HepG2 (cell line): ENCODE data around the gene NPDC1. TPM values are rescaled to one million over a fixed set of nuclear protein-coding genes. Genes with fewer than 3 reads are reported as not detected.
A peak's percentile ranks its signal among the peaks of the same experiment; 100 is the strongest.

Source experiments
- BCL3 ChIP-seq: sonication (generic); formaldehyde crosslinking; IDR thresholded peaks from 2 replicates; pipeline ENCODE4 v1.5.1; 2020; ENCODE audit warnings: mild to moderate bottlenecking, missing genetic modification reagents, moderate library complexity
- BCL6 ChIP-seq: IDR thresholded peaks from 2 replicates; pipeline ENCODE4 v1.6.1; 2016; ENCODE audit warnings: missing genetic modification reagents, missing compliant biosample characterization
- CHD2 ChIP-seq: IDR thresholded peaks from 2 replicates; pipeline ENCODE4 v1.6.1; 2011; ENCODE audit warnings: low read depth, low read length, improper control_type of control experiment
- FOXK1 ChIP-seq: sonication (generic); formaldehyde crosslinking; IDR thresholded peaks from 2 replicates; pipeline ENCODE4 v1.4.0; 2020; ENCODE audit warnings: low read depth, missing genetic modification reagents, borderline replicate concordance
- GABPB1 ChIP-seq: IDR thresholded peaks from 2 replicates; pipeline ENCODE4 v1.6.1; 2016; ENCODE audit warnings: mild to moderate bottlenecking, missing genetic modification reagents, moderate library complexity, missing compliant biosample characterization
- HDAC2 ChIP-seq: sonication (generic); formaldehyde crosslinking; IDR thresholded peaks from 2 replicates; pipeline ENCODE4 v1.4.0; 2020; ENCODE audit warnings: missing genetic modification reagents
- HINFP ChIP-seq: sonication (generic); formaldehyde crosslinking; IDR thresholded peaks from 2 replicates; pipeline ENCODE4 v1.4.0; 2020; ENCODE audit warnings: low read depth, mild to moderate bottlenecking, missing genetic modification reagents
- HMGA1 ChIP-seq: sonication (generic); formaldehyde crosslinking; conservative IDR thresholded peaks from 2 replicates; pipeline ENCODE4 v1.4.0; 2020; ENCODE audit warnings: missing genetic modification reagents
- ISX ChIP-seq: sonication (generic); formaldehyde crosslinking; conservative IDR thresholded peaks from 2 replicates; pipeline ENCODE4 v1.5.0; 2020; ENCODE audit warnings: missing genetic modification reagents
- MBD4 ChIP-seq: IDR thresholded peaks from 2 replicates; pipeline ENCODE4 v1.6.1; 2012; ENCODE audit warnings: low read length, inconsistent platforms, borderline replicate concordance
- MEIS2 ChIP-seq: sonication (generic); formaldehyde crosslinking; IDR thresholded peaks from 2 replicates; pipeline ENCODE4 v1.9.0; 2021; ENCODE audit warnings: mild to moderate bottlenecking, missing genetic modification reagents
- MXD3 ChIP-seq: IDR thresholded peaks from 2 replicates; pipeline ENCODE4 v1.6.1; 2016; ENCODE audit warnings: mild to moderate bottlenecking, missing biosample characterization, missing genetic modification reagents
- NPAS2 ChIP-seq: sonication (generic); formaldehyde crosslinking; IDR thresholded peaks from 2 replicates; pipeline ENCODE4 v1.8.0; 2022; ENCODE audit warnings: mild to moderate bottlenecking, missing genetic modification reagents, borderline replicate concordance
- PAF1 ChIP-seq: IDR thresholded peaks from 2 replicates; pipeline ENCODE4 v1.6.1; 2016; ENCODE audit warnings: missing genetic modification reagents, missing compliant biosample characterization
- POLR2AphosphoS2 ChIP-seq: IDR thresholded peaks from 2 replicates; pipeline ENCODE4 v1.6.1; 2011; ENCODE audit warnings: low read depth, low read length, improper control_type of control experiment
- SMARCC2 ChIP-seq: fragments of 450-650 bp; IDR thresholded peaks from 2 replicates; pipeline ENCODE4 v1.6.1; 2017; ENCODE audit warnings: antibody characterized with exemption, mild to moderate bottlenecking
- TP53 ChIP-seq: sonication (generic); formaldehyde crosslinking; conservative IDR thresholded peaks from 2 replicates; pipeline ENCODE4 v1.4.0; 2020; ENCODE audit warnings: missing genetic modification reagents
- ZNF33A ChIP-seq: sonication (generic); formaldehyde crosslinking; IDR thresholded peaks from 2 replicates; pipeline ENCODE4 v1.5.1; 2020; ENCODE audit warnings: missing genetic modification reagents, mild to moderate bottlenecking, moderate library complexity, borderline replicate concordance
- ZNF547 ChIP-seq: sonication (generic); formaldehyde crosslinking; IDR thresholded peaks from 2 replicates; pipeline ENCODE4 v1.5.1; 2020; ENCODE audit warnings: mild to moderate bottlenecking, missing genetic modification reagents
- ZNF557 ChIP-seq: sonication (generic); formaldehyde crosslinking; IDR thresholded peaks from 2 replicates; pipeline ENCODE4 v1.4.0; 2020; ENCODE audit warnings: missing genetic modification reagents
- ZNF569 ChIP-seq: sonication (generic); formaldehyde crosslinking; IDR thresholded peaks from 2 replicates; pipeline ENCODE4 v1.5.0; 2020; ENCODE audit warnings: mild to moderate bottlenecking, missing genetic modification reagents, moderate library complexity, borderline replicate concordance
- ZNF670 ChIP-seq: sonication (generic); formaldehyde crosslinking; IDR thresholded peaks from 2 replicates; pipeline ENCODE4 v1.8.0; 2022; ENCODE audit warnings: mild to moderate bottlenecking, missing genetic modification reagents, borderline replicate concordance
- ZNF704 ChIP-seq: sonication (generic); formaldehyde crosslinking; IDR thresholded peaks from 2 replicates; pipeline ENCODE4 v1.8.1; 2023; ENCODE audit warnings: mild to moderate bottlenecking, inconsistent platforms, moderate library complexity, missing genetic modification reagents, borderline replicate concordance
- ZNF720 ChIP-seq: sonication (generic); formaldehyde crosslinking; IDR thresholded peaks from 2 replicates; pipeline ENCODE4 v1.4.0; 2020; ENCODE audit warnings: missing genetic modification reagents
- ZNF740 ChIP-seq: sonication (generic); formaldehyde crosslinking; IDR thresholded peaks from 2 replicates; pipeline ENCODE4 v1.4.0; 2020; ENCODE audit warnings: missing genetic modification reagents
- ZSCAN12 ChIP-seq: sonication (generic); formaldehyde crosslinking; IDR thresholded peaks from 2 replicates; pipeline ENCODE4 v1.9.0; 2021; ENCODE audit warnings: mild to moderate bottlenecking, missing genetic modification reagents
- ZSCAN29 ChIP-seq: sonication (generic); formaldehyde crosslinking; conservative IDR thresholded peaks from 2 replicates; pipeline ENCODE4 v1.4.0; 2020; ENCODE audit warnings: mild to moderate bottlenecking, missing genetic modification reagents
- polyA plus RNA-seq, 8 experiments: library from polyadenylated mRNA; depleted of rRNA in 3 of 8; stranded (reverse) in 7 of 8; unstranded in 1 of 8; fragments of >200 nt; fragmentation: Illumina TruSeq in 4 of 8; extraction: Trizol in 4 of 8; gene quantifications; 2 replicates each; pipeline versions ENCODE4 v1.2.1 to v1.2.3, GENCODE V29; 2011 to 2016; ENCODE audit warnings: low read depth in 4 of 8, missing spikeins in 1 of 8, mixed read lengths in 1 of 8; ENCODE audit not compliant: insufficient read depth in 1 of 8
- total RNA-seq, 5 experiments: library from RNA; depleted of rRNA; stranded (reverse); fragments of >200 nt; fragmentation: Illumina TruSeq; extraction: Trizol; gene quantifications; 2 replicates each; pipeline ENCODE4 v1.2.3, GENCODE V29; 2016; ENCODE audit warnings: low read depth in 1 of 5

Gene NPDC1
- total and polyA plus RNA-seq, 2 of the 13 experiments (the other 11 are each of a cell fraction or from before 2014, with no cell fraction given), result 0.84 to 5.4 TPM

- peak; percentile 61 for TF ChIP-seq BCL3 (CRISPR knock-in tag)
- TF ChIP-seq HDAC2 (CRISPR knock-in tag), result peak; percentile 59
- no peak for TF ChIP-seq NPAS2 (CRISPR knock-in tag)
- TF ChIP-seq ZNF547 (CRISPR knock-in tag), result peak; percentile 87; the same call in 1 of the 2 replicates
- no peak for TF ChIP-seq FOXK1 (CRISPR knock-in tag)
- TF ChIP-seq ISX (CRISPR knock-in tag), result no peak
- no peak for TF ChIP-seq HINFP (CRISPR knock-in tag)
- no peak for TF ChIP-seq ZNF704 (CRISPR knock-in tag)
- no peak for TF ChIP-seq CHD2
- no peak for TF ChIP-seq TP53 (CRISPR knock-in tag)
- no peak for TF ChIP-seq ZSCAN12 (CRISPR knock-in tag)
- TF ChIP-seq POLR2AphosphoS2, result no peak
- peak; percentile 62; the same call in 1 of the 2 replicates for TF ChIP-seq GABPB1
- TF ChIP-seq ZNF670, result no peak
- TF ChIP-seq ZSCAN29, result no peak
- TF ChIP-seq ZNF557 (CRISPR knock-in tag), result 0 out of 2 replicates have a peak, but pooled peaks have one; percentile 47
- no peak for TF ChIP-seq MBD4
- no peak for TF ChIP-seq MEIS2 (CRISPR knock-in tag)
- TF ChIP-seq ZNF33A, result no peak
- no peak for TF ChIP-seq ZNF720 (CRISPR knock-in tag)
- no peak for TF ChIP-seq ZNF740 (CRISPR knock-in tag)
- TF ChIP-seq SMARCC2, result no peak
- no peak for TF ChIP-seq BCL6 (CRISPR knock-in tag)
- TF ChIP-seq ZNF569 (CRISPR knock-in tag), result no peak
- TF ChIP-seq MXD3, result no peak
- no peak for TF ChIP-seq HMGA1
- TF ChIP-seq PAF1 (CRISPR knock-in tag), result no peak
Observed at GRCh38 chr9:137067860-137068538, 22.0 kb upstream of the NPDC1 start (continued).
